NT2/D1 (cell line): ENCODE results near the gene AHCYL2.

ENCODE experiments used
- DNase-seq: peaks from one replicate; pipeline ENCODE4 v3.0.0-alpha.2; 2011; ENCODE audit warnings: low read depth, low spot score
- H3K27me3 ChIP-seq: 2 replicates; pipeline ENCODE4 v1.6.0; 2011; ENCODE audit warnings: mild to moderate bottlenecking; ENCODE audit not compliant: insufficient read length, insufficient read depth
- H3K36me3 ChIP-seq: 2 replicates; pipeline ENCODE4 v1.6.1; 2011; ENCODE audit warnings: mild to moderate bottlenecking, low read length, mixed read lengths; ENCODE audit not compliant: insufficient read depth, insufficient read length
- H3K4me1 ChIP-seq: 2 replicates; pipeline ENCODE4 v1.5.1; 2011; ENCODE audit not compliant: insufficient read depth, insufficient read length
- H3K4me3 ChIP-seq: 2 replicates; pipeline ENCODE4 v1.5.1; 2011; ENCODE audit warnings: low read depth; ENCODE audit not compliant: insufficient read length
- H3K9ac ChIP-seq: 2 replicates; pipeline ENCODE4 v1.6.0; 2011; ENCODE audit warnings: low read depth; ENCODE audit not compliant: insufficient read length
- H3K9me3 ChIP-seq: 2 replicates; pipeline ENCODE4 v1.5.1; 2011; ENCODE audit warnings: mild to moderate bottlenecking, low read length; ENCODE audit not compliant: insufficient read depth
- SUZ12 ChIP-seq: IDR thresholded peaks from 2 replicates; pipeline ENCODE4 v1.6.1; 2011; ENCODE audit not compliant: insufficient read length, insufficient read depth; ENCODE audit errors: extremely low read depth
- YY1 ChIP-seq: IDR thresholded peaks from 2 replicates; pipeline ENCODE4 v1.6.1; 2011; ENCODE audit not compliant: insufficient read length, insufficient read depth
- ZNF274 ChIP-seq: IDR thresholded peaks from 2 replicates; pipeline ENCODE4 v1.6.1; 2011; ENCODE audit warnings: mild to moderate bottlenecking, low read depth, low read length

AHCYL2 gene

DNA sequence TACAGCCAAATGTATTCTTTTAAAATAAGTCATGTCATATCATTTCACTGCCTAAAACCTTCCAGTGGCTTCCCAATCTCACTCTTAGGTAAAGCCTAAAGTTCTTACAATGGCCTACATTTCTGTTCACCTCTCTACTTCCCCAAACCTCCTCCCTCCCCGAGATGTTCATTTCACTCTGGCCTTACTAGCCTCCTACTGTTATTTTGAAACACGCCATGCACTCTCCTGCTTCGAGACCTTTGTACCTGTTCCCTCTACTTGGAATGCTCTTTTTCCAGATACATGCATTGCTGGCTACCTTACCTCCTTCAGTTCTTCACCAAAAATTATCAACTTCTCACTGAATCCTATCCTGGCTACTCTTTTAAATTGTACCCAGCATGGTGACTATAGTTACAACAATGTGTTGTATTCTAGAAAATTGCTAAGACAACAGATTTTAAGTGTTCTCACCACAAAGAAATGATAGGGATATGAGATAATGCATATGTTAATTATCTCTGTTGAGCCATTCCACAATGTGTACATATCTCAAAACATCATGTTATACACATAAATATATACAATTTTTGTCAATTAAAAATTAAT, 158.8 kb downstream of the AHCYL2 start:
- H3K4me3 ChIP-seq = no peak overlapping the region
- no peaks in the 10 kb centered on the region for H3K27me3 ChIP-seq
- no peaks in the 10 kb centered on the region for H3K9me3 ChIP-seq
- DNase-seq = no peak
- H3K36me3 ChIP-seq = no peaks in the 10 kb centered on the region
- TF ChIP-seq ZNF274 = no peak
- TF ChIP-seq SUZ12 = no peak
- no peak for TF ChIP-seq YY1
- no peak overlapping the region for H3K9ac ChIP-seq
- no peaks in the 10 kb centered on the region for H3K4me1 ChIP-seq

DNA sequence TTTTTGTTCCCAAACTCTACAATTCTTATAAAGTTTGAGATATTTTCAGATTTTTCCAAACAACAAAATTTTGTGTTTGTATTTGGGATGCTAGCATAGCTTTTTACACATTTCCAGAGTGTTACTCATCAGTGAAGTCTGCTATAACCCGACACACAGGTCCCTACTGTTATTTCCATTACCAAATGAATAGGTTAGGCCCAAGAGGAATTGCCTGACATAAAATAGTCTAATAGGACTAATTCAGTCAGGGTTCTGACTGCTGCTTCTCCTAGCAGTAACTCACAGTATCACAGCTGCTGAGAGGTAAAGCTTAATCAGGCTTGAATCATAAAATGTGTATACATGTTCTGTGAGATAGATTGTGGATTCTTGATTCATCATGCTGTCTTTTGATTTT, 160.3 kb downstream of the AHCYL2 start:
- no peaks in the 10 kb centered on the region for H3K4me1 ChIP-seq
- no peaks in the 10 kb centered on the region for H3K9me3 ChIP-seq
- H3K27me3 ChIP-seq = no peaks in the 10 kb centered on the region
- no peaks in the 10 kb centered on the region for H3K36me3 ChIP-seq
- H3K9ac ChIP-seq = no peak overlapping the region
- no peak for DNase-seq
- H3K4me3 ChIP-seq = no peak overlapping the region
- TF ChIP-seq ZNF274 = no peak
- TF ChIP-seq YY1 = no peak
- no peak for TF ChIP-seq SUZ12

DNA sequence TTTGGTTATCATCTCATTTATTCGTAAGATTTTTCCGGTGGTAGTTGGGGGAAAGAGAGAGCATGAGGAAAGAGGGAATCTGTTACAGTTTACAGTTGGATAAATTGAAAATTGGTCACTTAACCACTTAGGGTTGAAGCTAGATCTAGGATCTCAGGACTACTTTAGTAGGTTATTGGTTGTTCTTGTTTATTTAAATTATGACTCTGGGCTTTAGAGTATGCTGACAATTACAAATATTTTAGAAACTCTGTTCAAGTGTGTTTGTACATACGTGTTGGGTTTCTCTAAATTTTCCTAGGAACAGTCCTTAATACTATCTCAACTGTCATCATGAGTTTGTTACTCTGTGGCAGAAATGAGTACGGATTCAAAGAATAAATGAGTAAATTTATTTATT, 160.8 kb downstream of the AHCYL2 start:
- no peak overlapping the region for H3K4me3 ChIP-seq
- no peak for TF ChIP-seq YY1
- TF ChIP-seq ZNF274 = no peak
- no peak for TF ChIP-seq SUZ12
- no peaks in the 10 kb centered on the region for H3K4me1 ChIP-seq
- H3K36me3 ChIP-seq = no peaks in the 10 kb centered on the region
- H3K9me3 ChIP-seq = no peaks in the 10 kb centered on the region
- no peaks in the 10 kb centered on the region for H3K27me3 ChIP-seq
- no peak overlapping the region for H3K9ac ChIP-seq
- no peak for DNase-seq

DNA sequence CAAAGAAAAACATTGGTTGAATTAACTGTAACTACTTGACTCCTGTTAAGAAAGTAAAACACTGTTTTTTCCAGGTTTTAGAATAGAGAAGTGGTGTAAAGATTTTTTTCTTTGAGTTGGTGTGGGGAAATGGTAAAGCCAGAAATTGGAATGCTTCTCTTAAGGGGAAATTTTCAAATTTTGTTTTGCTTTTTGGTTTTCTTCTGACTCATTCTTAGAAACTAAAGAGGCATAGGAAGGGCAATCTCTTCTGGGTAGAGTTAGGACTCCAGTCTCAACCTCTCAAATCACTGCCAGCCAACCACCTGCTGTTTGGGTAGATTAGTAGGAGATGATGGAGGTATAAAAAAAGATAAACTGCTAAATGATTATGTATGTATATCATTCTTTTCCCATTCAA, 161.7 kb downstream of the AHCYL2 start:
- no peaks in the 10 kb centered on the region for H3K9me3 ChIP-seq
- no peaks in the 10 kb centered on the region for H3K4me1 ChIP-seq
- H3K4me3 ChIP-seq = no peak overlapping the region
- no peak for DNase-seq
- no peaks in the 10 kb centered on the region for H3K27me3 ChIP-seq
- H3K9ac ChIP-seq = no peak overlapping the region
- TF ChIP-seq ZNF274 (no peak), YY1 (no peak), SUZ12 (no peak)
- H3K36me3 ChIP-seq = no peaks in the 10 kb centered on the region

DNA sequence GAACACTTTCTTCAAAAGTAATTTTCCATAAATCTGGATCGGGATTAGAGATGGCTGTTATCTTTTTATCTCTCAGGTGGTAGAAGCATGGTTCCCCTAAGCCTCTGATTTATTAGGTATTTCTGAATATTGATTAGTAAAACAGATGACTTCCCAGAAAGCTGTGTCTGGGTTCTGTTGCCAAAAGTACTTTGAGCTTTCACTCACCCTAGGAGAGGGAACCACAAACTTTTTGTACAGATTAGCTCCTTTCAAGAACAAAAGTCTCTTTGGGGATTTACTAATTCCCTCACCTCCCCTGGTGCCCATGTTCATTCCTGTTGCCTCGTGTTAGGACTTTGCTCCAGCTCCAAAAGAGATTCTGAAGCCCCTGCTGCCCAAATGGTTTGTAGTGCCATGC, 162.7 kb downstream of the AHCYL2 start:
- Histone ChIP-seq H3K9me3 (no peaks in the 10 kb centered on the region), H3K9ac (no peak overlapping the region), H3K4me3 (no peak overlapping the region), H3K27me3 (no peaks in the 10 kb centered on the region), H3K36me3 (no peaks in the 10 kb centered on the region), H3K4me1 (no peaks in the 10 kb centered on the region)
- no peak for DNase-seq
- TF ChIP-seq YY1 (no peak), ZNF274 (no peak), SUZ12 (no peak)

DNA sequence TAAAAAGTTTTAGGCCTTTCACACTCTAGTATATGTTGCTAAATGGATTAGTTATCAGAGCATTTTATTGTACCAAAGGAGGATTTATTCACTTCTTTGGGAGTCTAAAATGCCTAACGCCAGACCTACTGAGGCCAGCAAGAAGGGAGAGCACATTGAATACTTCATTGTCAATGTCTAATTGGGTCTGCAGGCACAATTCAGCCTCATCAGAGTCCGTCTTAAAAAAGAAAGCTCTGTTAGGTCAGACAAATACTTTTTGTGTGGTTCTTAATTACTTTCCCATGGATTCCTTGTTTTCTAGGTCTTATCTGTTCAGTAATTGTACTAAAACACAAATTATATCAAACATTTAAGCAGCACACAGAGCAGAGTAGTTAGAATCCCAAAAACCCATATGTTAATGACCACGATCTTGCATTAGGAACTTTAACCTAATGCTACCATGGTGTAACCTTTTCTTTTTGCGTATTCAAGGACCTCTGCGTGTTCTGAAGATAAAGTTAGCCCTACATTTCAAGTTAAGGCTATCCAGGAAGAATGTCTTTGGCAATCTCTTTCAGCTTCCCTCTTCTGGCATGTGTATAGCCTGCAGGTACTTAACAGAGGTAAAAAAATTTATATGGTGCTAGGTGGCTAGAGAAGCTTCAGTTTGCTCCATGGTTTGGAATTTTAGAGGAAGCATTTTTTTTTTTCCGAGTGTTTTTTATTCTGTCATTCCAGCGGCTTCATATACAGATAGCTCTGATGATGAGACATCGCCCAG, 163.7 kb downstream of the AHCYL2 start:
- no peak for DNase-seq
- no peaks in the 10 kb centered on the region for H3K9me3 ChIP-seq
- no peaks in the 10 kb centered on the region for H3K36me3 ChIP-seq
- H3K9ac ChIP-seq = no peak overlapping the region
- no peak overlapping the region for H3K4me3 ChIP-seq
- no peaks in the 10 kb centered on the region for H3K27me3 ChIP-seq
- H3K4me1 ChIP-seq = no peaks in the 10 kb centered on the region
- TF ChIP-seq ZNF274 (no peak), YY1 (no peak), SUZ12 (no peak)

DNA sequence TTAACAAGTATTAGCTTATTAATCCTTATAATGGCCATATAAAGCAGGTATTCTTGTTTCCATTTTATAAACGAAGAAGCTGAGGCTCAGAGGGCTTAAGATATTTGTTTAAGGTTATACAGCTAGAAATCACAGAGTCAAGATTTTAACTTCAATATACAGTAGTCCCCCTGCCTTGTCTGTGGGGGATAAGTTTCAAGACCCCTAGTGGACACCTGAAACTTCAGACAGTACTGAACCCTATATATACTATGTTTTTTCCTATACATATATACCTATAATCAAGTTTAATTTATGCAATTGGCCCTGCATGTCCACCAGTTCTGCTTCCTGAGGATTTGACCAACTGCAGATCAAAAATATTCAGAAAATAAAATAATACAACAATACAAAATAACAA, 165.0 kb downstream of the AHCYL2 start:
- TF ChIP-seq YY1 (no peak), SUZ12 (no peak), ZNF274 (no peak)
- H3K36me3 ChIP-seq = no peaks in the 10 kb centered on the region
- no peak overlapping the region for H3K4me3 ChIP-seq
- no peak overlapping the region for H3K9ac ChIP-seq
- no peaks in the 10 kb centered on the region for H3K9me3 ChIP-seq
- no peak for DNase-seq
- no peaks in the 10 kb centered on the region for H3K4me1 ChIP-seq
- H3K27me3 ChIP-seq = no peaks in the 10 kb centered on the region
